Activated CD4-positive, CD25-positive, alpha-beta regulatory T cell treated with anti-CD3 and anti-CD28 coated beads, Interleukin-2, amount 50 U/mL, for 72 hours (primary cell): ENCODE measurements around the gene RPL13A.

Experiments
- DNase-seq: peaks from one replicate; pipeline ENCODE4 v3.0.0; 2021

RPL13A gene

DNA sequence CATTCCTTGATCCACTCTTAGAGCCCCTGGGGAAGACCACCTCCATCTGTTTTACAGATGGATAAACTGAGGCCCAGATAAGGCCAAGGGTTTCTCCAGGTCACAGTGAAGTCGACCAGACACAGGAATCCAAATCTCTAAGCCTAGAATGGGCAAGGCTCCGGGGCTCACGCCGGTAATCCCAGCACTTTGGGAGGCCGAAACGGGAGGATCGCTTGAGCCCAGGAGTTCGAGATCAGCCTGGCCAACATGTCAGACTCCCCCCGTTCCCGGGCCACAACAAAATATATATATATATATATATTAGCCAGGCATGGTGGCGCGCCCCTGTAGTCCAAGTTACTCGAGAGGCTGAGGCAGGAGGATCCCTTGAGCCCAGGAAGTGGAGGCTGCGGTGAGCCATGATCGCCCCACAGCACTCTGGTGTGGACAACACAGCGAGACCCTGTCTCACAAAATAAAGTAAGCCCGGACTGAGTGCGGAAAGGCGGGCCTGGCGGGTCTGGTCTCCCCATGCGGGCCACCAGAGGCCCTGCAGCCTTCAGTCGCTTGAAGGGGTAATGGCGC is 615 bp upstream of the RPL13A start:
- DNase-seq = no peak

- no peak for DNase-seq
Measured at GRCh38 chr19:49488046-49488862, 846 bp downstream of the RPL13A start.

DNA sequence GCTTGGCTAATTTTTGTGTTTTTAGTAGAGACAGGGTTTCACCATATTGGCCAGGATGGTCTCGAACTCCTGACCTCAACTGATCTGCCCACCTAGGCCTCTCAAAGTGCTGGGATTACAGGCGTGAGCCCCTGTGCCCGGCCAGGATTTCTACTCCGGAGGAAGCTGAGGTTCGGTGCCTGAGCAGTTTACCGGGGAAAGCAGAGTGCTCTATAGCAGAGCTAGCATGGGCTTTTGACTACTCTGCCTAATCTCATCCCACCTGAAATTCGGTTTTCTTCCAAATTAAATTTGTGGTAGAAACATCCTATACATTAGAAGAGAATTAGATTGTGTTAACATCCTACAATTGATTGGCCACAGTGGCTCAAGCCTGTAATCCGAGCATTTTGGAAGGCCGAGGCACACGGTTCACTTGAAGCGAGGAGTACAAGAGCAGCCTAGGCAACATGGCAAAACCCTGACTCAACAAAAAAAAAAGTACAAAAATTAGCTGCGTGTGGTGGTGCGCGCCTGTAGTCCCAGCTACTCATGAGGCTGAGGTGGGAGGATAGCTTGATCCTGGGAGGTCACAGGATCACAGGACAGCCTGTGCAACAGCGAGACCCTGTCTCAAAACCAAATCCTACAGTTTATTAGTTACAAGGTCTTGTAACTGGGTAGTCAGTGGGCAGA is 1.6 kb downstream of the RPL13A start:
- DNase-seq = no peak

DNA sequence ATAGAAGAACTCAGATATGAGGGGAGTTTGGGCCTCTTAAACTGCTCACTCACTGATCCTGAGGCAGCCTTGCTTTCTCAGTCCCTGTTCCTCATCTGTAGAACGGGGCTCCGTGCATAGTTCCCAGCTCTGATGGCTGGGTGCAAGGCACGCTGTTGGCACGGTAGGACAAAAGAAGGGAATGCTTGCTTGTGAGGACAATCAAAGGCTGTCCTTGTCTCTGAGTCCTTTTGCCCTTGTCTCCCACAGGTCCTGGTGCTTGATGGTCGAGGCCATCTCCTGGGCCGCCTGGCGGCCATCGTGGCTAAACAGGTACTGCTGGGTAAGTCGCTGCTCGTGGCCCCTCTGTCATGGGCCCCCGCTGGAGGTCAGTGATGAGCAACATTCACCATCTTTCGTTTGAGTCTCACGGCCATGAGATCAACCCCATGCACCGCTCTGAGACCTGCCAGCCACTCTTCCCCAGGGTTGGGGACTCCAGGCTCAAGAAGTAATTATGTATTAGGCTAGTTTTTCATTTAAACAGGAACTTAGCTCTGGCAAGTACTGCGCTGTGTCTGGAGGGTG is 2.3 kb downstream of the RPL13A start:
- DNase-seq = no peak

DNA sequence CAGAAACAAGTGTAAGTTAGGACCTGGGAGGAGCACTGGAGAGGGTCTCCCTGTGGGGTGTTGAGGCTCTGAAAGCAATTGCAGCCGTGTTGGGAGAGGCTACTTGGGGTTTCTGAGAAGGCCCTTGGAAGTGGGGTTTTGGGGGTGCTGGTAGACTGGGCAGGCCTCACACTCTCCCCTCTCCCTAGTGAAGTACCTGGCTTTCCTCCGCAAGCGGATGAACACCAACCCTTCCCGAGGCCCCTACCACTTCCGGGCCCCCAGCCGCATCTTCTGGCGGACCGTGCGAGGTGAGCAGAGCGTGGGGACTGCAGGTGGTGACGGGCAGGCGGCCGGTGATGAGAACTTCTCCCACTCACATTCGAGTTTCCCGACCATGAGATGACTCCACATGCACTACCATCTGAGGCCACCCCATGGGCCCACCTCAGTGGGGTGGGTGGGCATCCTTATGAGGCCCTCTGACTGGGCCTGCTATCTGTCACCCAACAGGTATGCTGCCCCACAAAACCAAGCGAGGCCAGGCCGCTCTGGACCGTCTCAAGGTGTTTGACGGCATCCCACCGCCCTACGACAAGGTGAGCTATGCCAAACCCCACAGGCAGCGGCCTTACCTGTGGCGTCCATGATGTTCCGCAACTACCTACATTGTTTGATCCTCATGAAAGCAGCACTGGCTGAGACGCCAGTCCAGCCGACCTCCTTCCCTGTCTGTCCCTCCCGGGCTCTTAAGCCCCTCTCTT is 3.0 kb downstream of the RPL13A start:
- no peak for DNase-seq

DNA sequence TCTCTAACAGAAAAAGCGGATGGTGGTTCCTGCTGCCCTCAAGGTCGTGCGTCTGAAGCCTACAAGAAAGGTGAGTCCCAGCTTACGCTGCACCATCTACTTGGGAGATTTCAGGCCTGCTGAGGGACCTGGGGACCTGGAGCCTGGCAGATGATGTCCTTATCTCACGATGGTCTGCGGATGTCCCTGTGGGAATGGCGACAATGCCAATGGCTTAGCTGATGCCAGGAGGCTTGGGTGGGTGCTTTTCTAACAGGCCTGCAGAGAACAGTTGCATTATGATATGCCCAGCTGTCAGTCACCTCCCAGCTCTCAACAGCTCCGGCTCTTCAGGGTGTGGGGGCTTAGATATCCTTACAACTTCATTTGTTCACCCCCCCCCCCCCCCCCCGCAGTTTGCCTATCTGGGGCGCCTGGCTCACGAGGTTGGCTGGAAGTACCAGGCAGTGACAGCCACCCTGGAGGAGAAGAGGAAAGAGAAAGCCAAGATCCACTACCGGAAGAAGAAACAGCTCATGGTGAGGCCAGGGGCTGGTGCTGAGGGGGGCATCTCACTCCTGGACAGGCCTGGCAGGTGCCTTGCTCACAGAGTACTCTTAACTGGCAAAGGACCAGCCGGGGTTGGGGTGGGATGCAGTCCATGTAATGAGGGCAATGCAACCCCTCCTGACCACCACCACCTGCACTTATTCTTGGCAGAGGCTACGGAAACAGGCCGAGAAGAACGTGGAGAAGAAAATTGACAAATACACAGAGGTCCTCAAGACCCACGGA is 3.8 kb downstream of the RPL13A start:
- DNase-seq = no peak

- no peak for DNase-seq
Measured at GRCh38 chr19:49491804-49492572, 4.6 kb downstream of the RPL13A start.

- no peak for DNase-seq
Measured at GRCh38 chr19:49492573-49493405, 5.4 kb downstream of the RPL13A start.

DNA sequence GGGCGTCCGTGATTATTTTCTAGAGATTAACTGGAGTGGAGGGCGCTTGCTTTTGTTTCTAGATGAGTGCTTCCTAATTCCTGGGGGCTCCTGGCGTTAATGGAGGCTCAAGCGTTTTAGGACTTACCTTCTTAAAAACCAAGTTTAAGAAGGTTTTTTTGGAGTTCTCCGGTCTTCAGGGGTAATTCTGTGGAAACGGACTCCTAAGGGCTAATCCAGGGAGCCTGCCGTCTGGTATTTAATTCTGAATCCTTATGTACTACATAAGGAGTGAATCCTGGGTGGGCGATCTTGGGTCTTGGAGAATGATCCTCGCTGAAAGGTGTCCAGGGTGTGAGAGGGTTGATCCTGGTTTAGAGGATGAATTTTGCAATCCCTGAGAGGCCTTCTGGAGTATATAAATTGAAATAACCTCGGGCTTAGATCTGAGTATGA is 9.2 kb downstream of the RPL13A start:
- no peak for DNase-seq

DNA sequence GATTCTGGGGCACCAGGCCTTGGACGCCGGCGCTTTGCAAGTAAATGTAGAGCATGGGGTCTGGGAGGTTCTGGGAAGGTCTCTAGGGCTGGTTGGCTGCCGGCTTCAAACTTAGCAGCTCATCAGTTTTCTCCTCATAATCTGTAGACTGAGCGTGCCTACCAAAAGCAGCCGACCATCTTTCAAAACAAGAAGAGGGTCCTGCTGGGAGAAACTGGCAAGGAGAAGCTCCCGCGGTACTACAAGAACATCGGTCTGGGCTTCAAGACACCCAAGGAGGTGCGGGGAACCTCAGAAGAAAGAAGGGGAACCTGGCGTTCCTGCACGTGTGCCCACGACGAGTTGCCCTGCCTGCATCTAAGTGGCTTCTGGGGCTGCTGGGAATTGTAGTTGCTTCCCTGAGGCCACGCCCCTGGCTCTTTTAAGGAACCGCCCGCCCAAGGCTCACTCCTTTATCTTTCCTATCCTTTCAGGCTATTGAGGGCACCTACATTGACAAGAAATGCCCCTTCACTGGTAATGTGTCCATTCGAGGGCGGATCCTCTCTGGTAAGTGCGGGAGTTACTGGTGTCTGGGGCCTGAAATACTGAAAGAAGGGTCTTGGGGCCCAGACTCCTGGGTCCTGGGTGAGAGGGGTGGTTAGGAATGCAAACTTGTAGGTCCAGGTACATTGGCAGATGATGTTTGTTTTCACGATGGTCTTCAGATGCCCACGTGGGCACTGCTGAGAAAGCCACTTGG is 9.8 kb downstream of the RPL13A start:
- DNase-seq = no peak

DNA sequence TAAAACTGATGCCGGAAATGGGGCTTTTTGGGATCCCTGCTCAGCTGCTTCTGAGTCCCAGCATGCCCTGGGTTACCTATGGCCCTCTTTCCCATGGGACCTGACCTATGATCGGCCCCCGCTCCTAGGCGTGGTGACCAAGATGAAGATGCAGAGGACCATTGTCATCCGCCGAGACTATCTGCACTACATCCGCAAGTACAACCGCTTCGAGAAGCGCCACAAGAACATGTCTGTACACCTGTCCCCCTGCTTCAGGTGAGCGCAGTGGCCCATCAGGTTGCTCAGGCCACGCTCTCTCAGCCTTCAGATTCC is 10.3 kb downstream of the RPL13A start:
- no peak for DNase-seq

DNA sequence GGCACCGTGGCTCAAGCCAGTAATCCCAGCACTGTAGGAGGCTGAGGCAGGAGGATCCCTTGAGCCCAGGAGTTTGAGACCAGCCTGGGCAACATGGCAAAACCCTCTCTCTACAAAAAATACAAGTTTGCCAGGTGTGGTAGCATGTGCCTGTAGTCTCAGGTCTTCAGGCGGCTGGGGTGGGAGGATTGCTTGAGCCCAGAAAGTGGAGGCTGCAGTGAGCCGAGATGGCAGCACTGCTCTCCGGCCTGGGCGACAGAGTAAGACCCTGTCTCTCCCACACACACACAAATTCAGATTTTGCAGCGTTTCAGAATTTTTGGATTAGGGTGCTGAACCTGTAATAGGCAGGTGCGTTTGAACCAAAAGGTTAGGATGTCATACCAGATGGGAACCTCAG is 11.1 kb downstream of the RPL13A start:
- no peak for DNase-seq

- DNase-seq = no peak
Measured at GRCh38 chr19:49499030-49499670, 11.7 kb downstream of the RPL13A start.

DNA sequence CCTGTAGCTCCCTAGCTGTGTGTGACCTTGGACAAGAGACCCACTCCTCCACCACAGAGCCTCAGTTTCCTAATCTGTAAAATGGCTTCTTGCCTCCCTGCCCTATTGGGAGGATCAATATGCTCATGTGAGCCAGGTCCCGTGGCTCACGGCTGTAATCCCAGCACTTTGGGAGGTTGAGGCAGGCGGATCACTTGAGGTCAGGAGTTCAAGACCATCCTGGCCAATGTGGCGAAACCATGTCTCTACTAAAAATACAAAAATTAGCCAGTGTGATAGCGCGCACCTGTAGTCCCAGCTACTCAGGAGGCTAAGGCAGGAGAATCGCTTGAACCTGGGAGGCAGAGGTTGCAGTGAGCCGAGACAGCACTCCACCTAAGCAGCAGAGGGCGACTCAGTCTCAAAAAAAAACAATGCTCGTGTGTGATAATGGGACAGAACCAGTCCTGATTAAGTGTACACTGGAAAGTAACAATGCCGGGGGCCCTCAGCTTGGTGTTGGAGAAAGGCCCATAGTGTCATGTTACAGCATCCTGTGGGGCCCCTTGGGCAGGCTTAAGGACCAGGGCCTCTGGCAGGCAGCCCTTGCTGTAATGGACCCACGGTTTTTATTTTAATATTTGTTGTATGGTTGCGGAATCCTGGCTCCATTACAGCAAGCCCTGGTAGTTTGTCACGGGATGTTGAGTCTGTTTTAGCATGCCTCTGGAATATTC is 15.6 kb downstream of the RPL13A start:
- no peak for DNase-seq

DNA sequence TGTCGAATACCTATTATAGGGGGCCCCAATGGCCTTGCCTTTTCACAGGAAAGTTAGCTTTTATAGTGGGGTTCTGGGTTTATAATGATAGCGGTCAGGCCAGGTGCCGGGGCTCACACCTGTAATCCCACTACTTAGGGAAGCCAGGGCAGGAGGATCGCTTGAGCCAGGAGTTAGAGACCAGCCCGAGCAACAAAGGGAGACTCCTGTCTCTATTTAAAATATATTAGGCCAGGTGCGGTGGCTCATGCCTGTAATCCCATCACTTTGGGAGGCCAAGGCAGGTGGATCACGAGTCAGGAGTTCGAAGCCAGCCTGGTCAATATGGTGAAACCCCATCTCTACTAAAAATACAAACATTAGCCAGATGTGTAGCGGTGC is 16.2 kb downstream of the RPL13A start:
- DNase-seq = no peak

GRCh38 chr19:49506575-49507105 is 19.2 kb downstream of the RPL13A start:
- peak; percentile 71 for DNase-seq

GRCh38 chr19:49507803-49508494 is 20.5 kb downstream of the RPL13A start:
- no peak for DNase-seq
